T-helper 2 cell treated with Interferon-gamma antibody and Interleukin-4, amounts not matched to agents 100 ng/mL and 5 ng/mL, for 36 hours (primary cell): ENCODE results near the gene INPP5A. TPM values are rescaled to one million over a fixed set of nuclear protein-coding genes. Genes with fewer than 3 reads are reported as not detected.

Experiments
- intact Hi-C: fragments of 100-400 bp; cut with micrococcal nuclease; formaldehyde crosslinking; loops from one replicate; pipeline ENCODE4 v1.15.1; 2023
- total RNA-seq: library from RNA; stranded (reverse); gene quantifications from 2 replicates; pipeline ENCODE4 v1.2.3, GENCODE V29; 2022

INPP5A gene
- total RNA-seq, 1 donor from 2014 or later: 11.6 TPM

- intact Hi-C loops: no loop called here
Measured at GRCh38 chr10:132517951-132518521, 19.6 kb upstream of the INPP5A start.

DNA sequence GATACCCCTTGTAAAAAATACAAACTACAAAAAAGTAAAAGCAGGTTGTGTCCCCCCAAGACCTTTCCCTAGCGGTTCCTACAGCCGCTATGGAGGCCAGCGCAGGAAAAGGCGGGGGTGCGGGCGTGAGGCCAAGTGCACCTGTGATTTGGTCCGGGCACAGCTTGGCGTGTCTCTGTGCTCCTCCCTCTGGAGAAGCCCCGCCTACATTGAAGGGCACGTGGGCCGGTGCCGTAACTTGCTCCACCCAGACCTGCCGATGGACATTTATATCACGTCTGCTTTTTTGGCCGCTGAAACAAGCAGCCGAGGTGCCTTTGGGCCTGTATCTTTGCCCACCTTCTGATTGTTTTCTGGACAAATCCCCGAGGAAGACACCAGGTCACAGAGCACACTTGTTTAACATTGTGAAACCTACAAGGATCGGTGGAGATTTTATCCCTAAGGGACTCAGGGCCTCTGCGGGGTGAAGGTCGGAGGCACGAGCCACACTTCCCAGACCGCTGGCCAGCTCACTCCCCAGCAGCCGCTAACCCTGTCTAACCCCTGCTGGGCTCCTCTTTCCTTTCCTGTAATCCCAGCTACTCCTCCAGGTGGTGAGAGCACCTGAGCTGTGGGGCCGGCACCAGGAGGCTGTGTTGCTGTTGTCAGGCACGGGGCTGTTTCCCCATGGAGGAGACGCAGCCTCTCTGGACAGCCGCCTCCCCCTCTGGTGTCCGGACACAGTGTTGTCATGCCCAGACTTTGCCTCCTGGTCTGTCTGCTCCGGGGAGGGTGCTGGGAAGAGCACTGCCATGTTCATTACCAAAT, 18.8 kb upstream of the INPP5A start:
- intact Hi-C loops: no loop called here

- intact Hi-C loops: no loop called here
Measured at GRCh38 chr10:132519382-132520176, 18.0 kb upstream of the INPP5A start.

GRCh38 chr10:132520177-132520811, 17.3 kb upstream of the INPP5A start:
- intact Hi-C loops: no loop called here

DNA sequence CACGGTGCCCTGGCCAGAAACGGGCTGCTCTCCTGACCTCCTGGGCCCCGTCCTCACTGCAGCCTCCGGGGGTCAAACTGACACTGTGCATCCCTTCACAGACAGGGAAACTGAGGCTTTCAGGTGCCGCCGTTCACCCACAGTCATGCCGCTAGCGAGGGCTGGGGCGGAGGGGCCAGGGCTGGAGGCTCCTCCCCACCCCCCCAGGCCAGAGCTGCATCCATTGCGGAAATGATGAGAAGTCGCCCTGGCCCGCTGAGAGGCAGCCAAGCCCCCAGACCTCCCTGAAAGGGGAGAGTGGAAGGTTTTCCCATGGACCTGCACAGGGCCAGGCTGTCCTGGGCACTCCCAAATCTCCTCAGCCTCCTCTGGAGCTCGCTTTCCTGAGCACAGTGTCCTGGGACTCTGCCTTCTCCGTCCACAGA, 16.5 kb upstream of the INPP5A start:
- intact Hi-C loops: no loop called here

- intact Hi-C loops: no loop called here
Measured at GRCh38 chr10:132521466-132522102, 16.0 kb upstream of the INPP5A start.

- intact Hi-C loops: no loop called here
Measured at GRCh38 chr10:132522521-132523411, 14.8 kb upstream of the INPP5A start.

DNA sequence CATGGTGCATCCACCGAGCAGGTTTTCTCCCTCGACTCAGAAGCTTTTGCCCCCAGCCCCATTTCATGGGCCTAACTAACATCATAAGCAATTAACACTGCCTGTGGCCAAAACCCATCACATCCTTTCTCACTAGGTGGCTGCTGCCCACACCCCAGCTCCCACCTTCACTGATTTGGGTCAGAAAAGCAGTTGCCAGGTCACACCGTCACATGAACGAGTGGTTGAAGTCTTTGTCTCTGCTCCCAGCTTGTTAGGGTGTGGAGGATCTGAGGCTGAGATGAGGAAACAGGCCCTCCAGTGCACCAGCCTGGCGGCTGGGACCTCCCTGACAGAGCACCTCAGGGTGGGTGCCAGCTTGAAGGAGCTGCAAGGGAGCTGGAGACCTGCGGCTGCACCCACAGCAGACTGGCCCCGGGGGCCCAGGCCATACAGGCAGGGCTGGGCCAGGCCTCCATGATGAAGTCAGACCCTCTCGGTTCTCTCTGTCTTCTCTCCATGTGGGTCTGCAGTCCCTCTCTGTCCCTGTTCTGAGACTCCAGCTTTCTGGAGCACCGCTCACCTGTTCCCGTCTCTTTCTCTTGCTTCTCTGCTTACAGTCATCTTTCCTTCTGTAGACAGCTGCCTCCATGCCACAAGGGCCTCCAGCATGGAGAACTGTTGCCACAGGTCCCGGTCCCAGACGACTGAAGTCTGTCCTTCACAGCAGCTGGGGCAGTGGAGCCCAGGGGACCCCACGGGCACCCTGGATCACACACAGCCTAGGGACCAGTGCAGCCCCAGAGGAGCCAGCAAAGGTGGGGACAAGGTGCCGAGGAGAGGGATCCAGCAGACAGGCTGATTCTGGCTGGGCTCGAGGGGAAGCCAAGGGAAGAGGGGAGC, 13.8 kb upstream of the INPP5A start:
- intact Hi-C loops: no loop called here

- intact Hi-C loops: no loop called here
Measured at GRCh38 chr10:132524443-132525285, 12.9 kb upstream of the INPP5A start.

DNA sequence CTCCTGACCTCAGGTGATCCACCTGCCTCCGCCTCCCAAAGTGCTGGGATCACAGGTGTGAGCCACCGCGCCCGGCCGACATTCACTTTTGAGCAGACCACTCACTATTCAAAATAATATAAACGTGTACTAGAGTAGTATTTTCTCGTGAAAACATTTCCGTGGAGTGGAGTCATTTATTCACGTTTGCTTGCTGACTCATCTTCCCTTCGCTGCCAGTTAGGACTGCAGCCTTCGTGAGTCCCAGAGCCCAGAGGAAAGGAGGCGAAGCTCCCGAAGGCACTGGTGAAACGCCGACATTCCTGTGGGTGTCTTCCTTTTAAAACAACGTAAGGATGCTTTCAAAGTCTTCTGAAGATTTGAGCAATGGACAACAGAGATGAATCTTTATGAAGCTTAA, 10.9 kb upstream of the INPP5A start:
- intact Hi-C loops: no loop called here

- intact Hi-C loops: no loop called here
Measured at GRCh38 chr10:132527339-132528063, 10.1 kb upstream of the INPP5A start.

DNA sequence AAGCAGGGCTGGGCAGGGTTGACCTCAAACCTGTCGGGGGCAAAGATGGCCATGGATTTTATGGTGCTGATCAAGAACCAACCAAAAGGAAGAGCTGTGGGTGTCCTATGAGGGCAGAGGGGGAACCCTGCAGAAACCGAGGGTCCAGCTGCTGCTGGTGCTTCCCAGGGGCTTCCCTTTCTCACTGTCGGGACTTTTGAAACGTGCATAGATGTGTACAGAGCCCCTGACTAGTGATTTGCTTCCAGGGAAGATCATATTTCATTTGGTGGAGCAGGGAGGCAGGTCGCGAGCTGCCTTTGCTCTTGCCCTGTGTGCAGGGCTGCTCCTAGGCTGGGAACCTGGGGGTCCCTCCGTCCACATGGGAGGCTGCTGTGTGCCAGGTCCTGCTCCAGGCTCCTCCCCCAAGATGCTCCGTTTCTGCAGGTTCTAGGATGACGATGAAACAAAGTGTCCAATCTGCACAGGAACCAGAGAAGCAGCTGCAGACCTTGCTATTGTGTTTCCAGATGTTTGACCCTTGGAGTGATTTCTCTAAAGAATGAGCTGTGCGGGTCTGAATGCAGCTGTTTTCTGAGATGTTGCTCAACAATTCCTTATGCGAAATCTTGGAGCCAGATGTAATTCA, 9.4 kb upstream of the INPP5A start:
- intact Hi-C loops: no loop called here

GRCh38 chr10:132532179-132532578, 5.4 kb upstream of the INPP5A start:
- intact Hi-C loops: no loop called here

- intact Hi-C loops: no loop called here
Measured at GRCh38 chr10:132532749-132533560, 4.6 kb upstream of the INPP5A start.

DNA sequence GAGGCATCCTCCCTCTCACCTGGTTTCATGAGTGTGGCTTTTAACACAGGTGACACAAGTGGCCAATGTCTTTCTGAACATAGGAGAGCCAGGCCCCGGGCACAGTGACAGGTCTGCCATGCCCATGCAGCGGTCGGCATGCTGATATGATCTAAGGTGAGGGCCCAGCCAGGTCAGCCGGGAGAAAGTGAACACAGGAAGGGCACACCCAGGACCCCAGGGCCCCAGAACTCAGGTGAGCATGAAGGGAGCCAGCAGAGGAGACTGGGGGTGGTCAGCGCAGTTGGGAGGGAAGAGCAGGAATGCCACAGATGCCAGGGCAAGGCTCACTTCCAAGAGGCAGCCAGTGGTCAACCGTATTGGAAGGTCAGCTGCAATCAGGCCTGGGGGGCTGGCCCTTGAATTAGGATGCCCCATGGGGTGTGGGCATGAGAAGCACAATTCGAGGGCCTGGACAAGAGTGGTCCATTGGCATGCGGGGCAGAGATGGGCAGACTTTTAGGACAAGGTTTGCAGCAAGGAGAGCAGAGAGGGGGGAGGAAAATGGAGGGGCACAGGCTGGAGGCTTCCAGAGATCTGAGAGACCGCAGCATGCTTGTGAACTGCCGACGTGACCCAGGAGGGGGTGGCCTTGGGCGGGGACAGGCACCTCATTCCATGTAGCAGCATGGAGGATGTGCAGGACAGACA, 3.9 kb upstream of the INPP5A start:
- intact Hi-C loops: no loop called here
